Smooth muscle cell (in vitro differentiated cells): ENCODE measurements around the gene ODAD3. TPM values are rescaled to one million over a fixed set of nuclear protein-coding genes. Genes with fewer than 3 reads are reported as not detected.
"Not testable (repeated sequence)": the region's sequence is repeated elsewhere in the genome, so short reads cannot be mapped to it uniquely, and the experiment has no call there.

ENCODE experiments used
- DNase-seq: peaks from one replicate; lab custom pipeline; 2025; ENCODE audit not compliant: unreplicated experiment; lab: John Stamatoyannopoulos, UW
- H2AFZ ChIP-seq: fragments of 200-600 bp; sonication (generic); 2 replicates; pipeline ENCODE4 v1.6.0; 2016; ENCODE audit warnings: antibody characterized with exemption, low read depth, mild to moderate bottlenecking
- H3F3A ChIP-seq: fragments of 200-600 bp; sonication (generic); 2 replicates; pipeline ENCODE4 v1.6.0; 2017; ENCODE audit warnings: antibody characterized with exemption, low read depth
- H3K27ac ChIP-seq: fragments of 200-600 bp; sonication (generic); 2 replicates; pipeline ENCODE4 v1.5.1; 2016; ENCODE audit warnings: low read depth, mild to moderate bottlenecking
- H3K27me3 ChIP-seq: fragments of 200-600 bp; sonication (generic); 2 replicates; pipeline ENCODE4 v1.6.1; 2016; ENCODE audit warnings: low read depth, mild to moderate bottlenecking
- H3K36me3 ChIP-seq: fragments of 200-600 bp; sonication (generic); 2 replicates; pipeline ENCODE4 v1.5.1; 2016; ENCODE audit warnings: low read depth
- H3K4me1 ChIP-seq: fragments of 200-600 bp; sonication (generic); 2 replicates; pipeline ENCODE4 v1.5.1; 2016; ENCODE audit warnings: low read depth
- H3K4me2 ChIP-seq: fragments of 200-600 bp; sonication (generic); 2 replicates; pipeline ENCODE4 v1.6.0; 2016; ENCODE audit warnings: mild to moderate bottlenecking
- H3K4me3 ChIP-seq: fragments of 200-600 bp; sonication (generic); 2 replicates; pipeline ENCODE4 v1.5.1; 2016; ENCODE audit warnings: mild to moderate bottlenecking
- H3K79me2 ChIP-seq: fragments of 200-600 bp; sonication (generic); 2 replicates; pipeline ENCODE4 v1.6.0; 2016; ENCODE audit warnings: low read depth, mild to moderate bottlenecking
- H3K9ac ChIP-seq: fragments of 200-600 bp; sonication (generic); 2 replicates; pipeline ENCODE4 v1.6.0; 2016; ENCODE audit warnings: low read depth
- H3K9me3 ChIP-seq: fragments of 200-600 bp; sonication (generic); replicated peaks from 2 replicates; pipeline ENCODE4 v1.5.1; 2016; ENCODE audit warnings: low read depth
- H4K20me1 ChIP-seq: fragments of 200-600 bp; sonication (generic); 2 replicates; pipeline ENCODE4 v1.6.0; 2016; ENCODE audit warnings: low read depth
- WGBS: methylation state at CpG from one replicate; pipeline ENCODE4 v1.1.7; 2016; ENCODE audit warnings: low lambda C conversion rate; 5-methylcytosine and 5-hydroxymethylcytosine counted together
- polyA plus RNA-seq: library from polyadenylated mRNA; unstranded; fragments of >200 nt; fragmentation: Nextera tagmentation; extraction: Ambion mirVana; gene quantifications from 2 replicates; pipeline ENCODE4 v1.2.1, GENCODE V29; 2016
- total RNA-seq: library from RNA; depleted of rRNA; stranded (reverse); fragments of >200 nt; gene quantifications from 2 replicates; pipeline ENCODE4 v1.2.3, GENCODE V29; 2014
- TF ChIP-seq, protein P1 (sequence below): fragments of 200-600 bp; sonication (generic); IDR thresholded peaks from 2 replicates; pipeline ENCODE4 v1.5.1; 2017; ENCODE audit warnings: borderline replicate concordance, mild to moderate bottlenecking, antibody characterized with exemption; ENCODE audit not compliant: insufficient read depth, poor library complexity, severe bottlenecking

ODAD3 gene
- total and polyA plus RNA-seq, 2 experiments from 2014 or later: 5.1 TPM; not detected in 1

DNA sequence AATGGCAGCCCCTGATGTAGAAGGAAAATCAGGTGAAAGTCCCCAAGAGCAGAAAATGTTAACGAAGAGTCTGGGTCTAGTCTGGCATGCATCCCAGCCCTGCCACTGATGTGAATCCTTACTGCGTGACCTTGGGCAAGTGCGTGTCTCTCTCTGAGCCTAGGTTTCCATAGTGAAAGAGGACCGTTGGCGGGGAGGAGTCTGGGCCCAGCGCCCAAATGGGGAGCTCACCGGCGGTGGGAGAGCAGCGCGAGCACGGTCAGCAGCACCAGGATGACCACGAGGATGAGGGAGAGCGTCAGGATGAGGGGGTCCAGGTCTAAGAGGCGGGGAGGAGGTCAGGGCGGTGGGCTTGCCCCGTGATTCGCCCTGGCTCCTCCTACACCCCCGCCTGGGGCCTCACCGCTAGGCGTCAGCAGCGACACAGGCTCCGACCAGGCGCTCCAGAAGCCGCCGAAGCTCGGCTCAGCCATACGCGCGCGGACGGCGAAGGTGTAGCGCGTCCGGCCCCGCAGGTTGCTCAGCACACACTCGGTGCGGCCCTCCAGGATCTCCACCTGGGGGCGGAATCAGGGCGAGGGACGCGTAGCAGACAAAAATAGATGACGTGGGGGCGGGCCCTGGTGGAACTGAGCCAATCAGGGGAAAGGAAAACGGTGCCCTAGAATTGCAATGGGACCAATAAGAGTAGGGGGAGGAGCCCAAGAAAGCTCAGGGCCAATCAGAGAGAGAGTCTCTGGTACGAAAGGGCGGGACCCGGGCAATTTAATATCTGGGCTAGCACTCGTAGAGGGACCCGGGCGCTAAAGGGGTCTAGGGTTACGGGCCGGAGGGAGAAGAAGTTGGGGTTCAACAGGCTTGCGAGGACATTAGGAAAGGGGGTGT lies 54.0 kb downstream of the ODAD3 start:
- Histone ChIP-seq H3K4me2 (peak overlapping the region; percentile 86), H3K36me3 (no peaks in the 10 kb centered on the region), H3K9ac (peak overlapping the region; percentile 59), H3K9me3 (no peaks in the 10 kb centered on the region), H3K4me1 (peaks cover 12% of the 10 kb centered on the region), H3K4me3 (peak overlapping the region; percentile 52), H2AFZ (no peak overlapping the region), H3K79me2 (no peaks in the 10 kb centered on the region), H4K20me1 (peaks cover 3% of the 10 kb centered on the region), H3F3A (peaks cover 11% of the 10 kb centered on the region), H3K27ac (peak overlapping the region; percentile 75), H3K27me3 (no peaks in the 10 kb centered on the region)
- peak; percentile 79 for DNase-seq
- TF ChIP-seq, protein P1, sequence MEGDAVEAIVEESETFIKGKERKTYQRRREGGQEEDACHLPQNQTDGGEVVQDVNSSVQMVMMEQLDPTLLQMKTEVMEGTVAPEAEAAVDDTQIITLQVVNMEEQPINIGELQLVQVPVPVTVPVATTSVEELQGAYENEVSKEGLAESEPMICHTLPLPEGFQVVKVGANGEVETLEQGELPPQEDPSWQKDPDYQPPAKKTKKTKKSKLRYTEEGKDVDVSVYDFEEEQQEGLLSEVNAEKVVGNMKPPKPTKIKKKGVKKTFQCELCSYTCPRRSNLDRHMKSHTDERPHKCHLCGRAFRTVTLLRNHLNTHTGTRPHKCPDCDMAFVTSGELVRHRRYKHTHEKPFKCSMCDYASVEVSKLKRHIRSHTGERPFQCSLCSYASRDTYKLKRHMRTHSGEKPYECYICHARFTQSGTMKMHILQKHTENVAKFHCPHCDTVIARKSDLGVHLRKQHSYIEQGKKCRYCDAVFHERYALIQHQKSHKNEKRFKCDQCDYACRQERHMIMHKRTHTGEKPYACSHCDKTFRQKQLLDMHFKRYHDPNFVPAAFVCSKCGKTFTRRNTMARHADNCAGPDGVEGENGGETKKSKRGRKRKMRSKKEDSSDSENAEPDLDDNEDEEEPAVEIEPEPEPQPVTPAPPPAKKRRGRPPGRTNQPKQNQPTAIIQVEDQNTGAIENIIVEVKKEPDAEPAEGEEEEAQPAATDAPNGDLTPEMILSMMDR: peak; percentile 46
- 5% methylated on average over 54 of the region's 54 CpGs for WGBS

DNA sequence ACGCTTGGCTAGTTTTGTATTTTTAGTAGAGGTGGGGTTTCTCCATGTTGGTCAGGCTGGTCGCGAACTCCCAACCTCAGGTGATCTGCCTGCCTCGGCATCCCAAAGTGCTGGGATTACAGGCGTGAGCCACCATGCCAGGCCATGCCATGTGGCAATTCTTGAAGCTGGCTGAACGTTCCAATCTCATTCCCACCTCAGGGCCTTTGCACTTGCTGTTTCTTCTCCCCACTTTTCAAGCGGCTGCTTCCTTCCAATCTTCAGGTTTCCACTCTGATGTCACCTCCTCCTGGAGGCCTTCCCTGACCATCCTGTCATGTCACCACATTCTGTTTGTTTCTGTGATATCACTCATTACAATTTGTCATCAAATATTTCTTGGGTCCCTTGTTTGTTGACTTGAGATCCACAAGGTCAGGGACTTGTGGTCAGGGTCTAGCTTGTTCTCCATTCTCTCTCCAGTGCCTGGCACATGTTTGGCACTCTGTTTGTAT lies 55.0 kb downstream of the ODAD3 start:
- H3K4me2 ChIP-seq: no peak overlapping the region
- H3K9ac ChIP-seq: no peak overlapping the region
- DNase-seq: no peak
- TF ChIP-seq, protein P1: no peak
- H3K4me1 ChIP-seq: peaks cover 12% of the 10 kb centered on the region
- no peak overlapping the region for H3K27ac ChIP-seq
- H2AFZ ChIP-seq: no peak overlapping the region
- H3K36me3 ChIP-seq: no peaks in the 10 kb centered on the region
- no peaks in the 10 kb centered on the region for H3K79me2 ChIP-seq
- H3K9me3 ChIP-seq: no peaks in the 10 kb centered on the region
- H4K20me1 ChIP-seq: peaks cover 3% of the 10 kb centered on the region
- H3F3A ChIP-seq: peaks cover 11% of the 10 kb centered on the region
- no peak overlapping the region for H3K4me3 ChIP-seq
- WGBS: 95% methylated on average over 7 of the region's 7 CpGs
- H3K27me3 ChIP-seq: no peaks in the 10 kb centered on the region

DNA sequence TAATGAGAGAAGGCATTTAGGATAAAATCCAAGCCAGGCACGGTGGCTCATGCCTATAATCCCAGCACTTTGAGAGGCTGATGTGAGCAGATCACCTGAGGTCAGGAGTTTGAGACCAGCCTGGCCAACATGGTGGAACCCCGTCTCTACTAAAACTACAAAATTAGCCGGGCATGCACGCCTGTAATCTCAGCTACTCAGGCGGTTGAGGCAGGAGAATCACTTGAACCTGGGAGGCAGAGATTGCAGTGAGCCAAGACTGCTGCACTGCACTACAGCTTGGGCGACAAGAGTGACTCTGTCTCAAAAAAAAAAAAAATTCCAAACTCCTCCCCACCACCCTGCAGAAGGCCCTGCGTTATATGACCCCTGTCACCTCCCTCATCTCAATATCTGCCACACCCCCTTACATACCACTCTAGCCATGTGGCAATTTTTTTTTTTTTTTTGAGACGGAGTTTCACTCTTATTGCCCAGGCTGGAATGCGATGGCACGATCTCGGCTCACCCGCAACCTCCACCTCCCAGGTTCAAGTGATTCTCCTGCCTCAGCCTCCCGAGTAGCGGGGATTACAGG lies 55.6 kb downstream of the ODAD3 start:
- H3K79me2 ChIP-seq, H3K36me3 ChIP-seq, H4K20me1 ChIP-seq, H3K27me3 ChIP-seq, H3K9me3 ChIP-seq, H2AFZ ChIP-seq, DNase-seq, H3K4me2 ChIP-seq, H3K9ac ChIP-seq, H3K4me3 ChIP-seq: not testable (repeated sequence)
- 96% methylated on average over 14 of the region's 14 CpGs for WGBS
- Histone ChIP-seq H3F3A (peaks cover 11% of the 10 kb centered on the region), H3K27ac (peak overlapping the region; percentile 53), H3K4me1 (peaks cover 12% of the 10 kb centered on the region)
